ENCODE measurements around the gene TNFRSF6B.

Gene TNFRSF6B

DNA sequence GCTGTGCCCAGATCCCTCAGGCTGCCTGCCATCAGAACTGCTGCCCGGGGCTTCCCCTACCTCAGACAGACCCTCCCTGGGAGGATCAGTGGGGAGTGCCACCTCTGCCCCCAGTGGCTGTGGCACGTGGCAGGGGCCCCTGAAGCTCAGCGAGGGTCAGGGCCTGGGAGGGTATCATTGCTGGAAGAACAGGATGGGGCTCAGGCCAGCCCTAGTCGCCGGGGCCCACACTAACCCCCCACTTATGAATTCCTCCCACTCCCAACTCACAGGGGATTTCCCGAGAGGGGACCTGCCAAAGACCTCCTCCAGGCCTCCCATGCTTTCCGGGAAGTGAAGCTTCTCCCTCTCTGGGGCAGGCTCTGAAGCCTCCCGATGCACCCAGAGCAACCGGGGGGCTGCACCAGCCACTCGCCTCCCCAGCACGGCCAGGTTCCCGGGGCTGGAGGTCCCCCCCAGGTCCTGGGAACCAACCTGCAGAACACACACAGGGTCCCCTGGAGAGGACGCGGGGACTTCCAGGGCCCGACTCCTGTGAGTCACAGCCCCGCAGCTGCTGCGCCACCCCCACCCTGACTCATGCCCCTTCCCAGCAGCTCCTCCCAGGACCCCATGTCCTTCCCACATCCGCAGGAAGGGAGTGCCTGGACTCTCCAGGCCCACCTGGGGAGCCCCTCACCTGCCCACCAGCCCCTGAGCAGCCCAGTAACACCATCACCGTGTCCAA lies 2.5 kb downstream of the TNFRSF6B start:
- DNase-seq: no peak

DNA sequence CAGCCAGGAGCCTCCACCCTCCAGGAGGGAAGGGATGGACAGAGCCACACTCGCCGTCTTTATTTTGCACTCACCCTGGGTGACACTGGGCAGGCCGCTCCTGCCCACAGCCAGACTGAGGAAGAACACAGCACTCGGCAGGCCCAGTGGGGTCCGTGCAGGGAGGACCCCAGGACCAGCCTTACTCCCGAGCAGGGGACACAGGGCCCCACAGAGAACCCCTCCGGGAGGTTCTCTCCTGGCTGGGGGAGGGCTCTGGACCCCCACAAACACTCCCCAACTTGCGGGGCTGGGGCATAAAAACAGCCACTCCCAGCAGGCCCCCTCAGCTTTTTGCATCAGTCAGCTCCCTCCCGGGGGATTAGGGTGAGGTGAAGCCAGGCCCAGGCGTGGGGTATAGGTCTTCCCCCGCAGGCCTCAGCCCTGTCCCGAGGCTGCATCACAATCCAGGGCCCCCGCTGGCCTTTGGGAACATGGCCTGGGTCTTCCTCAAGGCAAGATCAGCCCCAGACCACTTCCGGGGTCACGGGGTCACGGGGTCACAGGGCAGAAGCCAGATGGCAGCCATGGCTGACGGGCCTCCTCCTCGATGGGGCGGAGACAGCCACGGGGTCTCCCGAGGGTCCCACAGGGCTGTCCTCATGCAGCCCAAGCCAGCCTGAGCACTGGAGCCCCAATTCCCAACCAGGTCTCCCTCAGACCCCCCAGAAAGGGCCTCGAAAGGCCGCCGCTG lies 3.2 kb downstream of the TNFRSF6B start:
- no peak for DNase-seq

DNA sequence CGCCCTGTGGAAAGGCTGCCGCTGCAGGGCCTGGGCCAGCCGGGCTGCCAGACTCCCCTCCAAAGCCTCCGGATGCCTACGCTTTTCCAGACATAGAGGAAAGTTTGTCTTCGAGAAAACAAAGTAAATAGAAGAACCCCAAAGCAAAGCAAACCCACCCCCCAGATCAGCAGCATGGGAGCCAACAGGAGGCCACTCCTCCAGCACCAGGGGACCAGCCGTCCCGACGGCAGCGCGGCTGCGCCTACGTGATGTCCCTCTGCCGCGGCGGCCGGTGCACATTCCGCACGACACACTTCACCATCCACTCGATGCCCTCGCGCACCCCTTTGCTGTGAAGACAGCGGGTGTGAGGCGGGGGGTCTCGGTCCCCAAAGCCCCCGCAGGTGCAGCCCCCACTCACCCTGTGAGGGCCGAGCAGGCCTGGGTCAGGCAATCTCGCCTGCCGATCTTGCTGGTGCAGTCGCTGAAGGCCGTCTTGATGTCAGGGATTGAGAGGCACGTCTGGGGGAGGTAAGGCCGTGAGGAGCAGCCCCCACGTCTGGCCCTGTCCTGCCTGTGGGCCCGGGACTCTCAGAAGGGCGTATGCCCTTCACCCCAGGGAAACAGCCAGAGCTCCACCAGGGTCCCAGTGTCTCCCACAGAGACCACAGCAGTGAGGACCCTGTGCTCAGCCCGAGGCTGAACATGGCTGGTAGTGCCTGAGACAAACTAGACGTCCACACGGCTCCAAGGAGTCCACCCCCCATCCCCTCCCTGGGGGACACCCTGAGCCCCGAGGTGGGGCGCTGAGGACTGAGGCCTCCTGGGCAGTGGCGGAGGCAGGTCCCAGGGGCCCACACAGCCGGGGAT lies 4.0 kb downstream of the TNFRSF6B start:
- no peak for DNase-seq

DNA sequence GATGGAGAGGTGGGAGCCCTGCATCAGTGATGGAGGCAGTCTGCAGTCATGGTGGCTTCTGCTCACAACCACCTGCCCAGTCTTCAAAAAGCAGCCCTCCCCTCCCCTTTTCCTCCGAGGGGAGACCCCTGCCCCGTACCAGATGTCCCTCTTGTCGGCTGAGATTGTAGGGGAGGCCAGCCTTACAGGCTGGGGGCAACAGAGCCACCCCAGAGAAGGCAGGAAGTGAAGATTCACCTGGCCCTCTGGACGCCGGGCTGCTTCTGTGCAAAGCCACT lies 4.5 kb downstream of the TNFRSF6B start:
- DNase-seq: no peak

DNA sequence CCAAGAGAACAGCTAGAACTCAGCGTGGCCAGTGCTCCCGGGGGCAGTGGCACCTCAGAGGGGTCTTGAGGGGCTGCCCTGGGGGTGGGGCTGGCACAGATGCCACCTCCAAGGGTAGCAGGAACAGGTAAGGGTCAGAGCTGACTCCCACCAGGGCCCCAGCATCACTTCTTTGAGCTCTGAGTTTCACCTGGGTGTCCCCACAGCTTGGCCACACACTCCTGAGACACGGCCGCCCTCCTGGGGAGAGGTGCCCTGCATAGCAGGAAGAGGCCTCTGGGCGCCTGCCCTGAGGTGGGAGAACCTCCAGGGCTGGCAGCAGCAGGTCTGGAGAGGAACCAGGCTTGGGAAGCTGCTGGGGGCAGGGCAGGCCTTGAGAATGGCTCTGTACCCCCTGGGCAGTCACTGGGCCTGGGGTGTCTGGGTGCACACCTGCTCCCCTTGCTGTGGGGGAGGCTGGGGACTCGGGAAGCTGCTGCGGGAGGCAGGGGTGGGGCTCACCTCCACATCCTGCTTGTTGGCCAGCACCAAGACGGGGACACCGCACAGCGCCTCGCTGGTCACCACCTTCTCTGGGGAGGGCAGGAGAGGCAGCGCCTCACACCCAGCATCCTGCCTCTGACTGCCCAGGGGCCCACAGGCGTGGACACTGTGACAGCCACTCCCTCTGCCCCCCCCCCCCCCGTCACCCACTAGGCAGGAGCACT lies 5.0 kb downstream of the TNFRSF6B start:
- no peak for DNase-seq

DNA sequence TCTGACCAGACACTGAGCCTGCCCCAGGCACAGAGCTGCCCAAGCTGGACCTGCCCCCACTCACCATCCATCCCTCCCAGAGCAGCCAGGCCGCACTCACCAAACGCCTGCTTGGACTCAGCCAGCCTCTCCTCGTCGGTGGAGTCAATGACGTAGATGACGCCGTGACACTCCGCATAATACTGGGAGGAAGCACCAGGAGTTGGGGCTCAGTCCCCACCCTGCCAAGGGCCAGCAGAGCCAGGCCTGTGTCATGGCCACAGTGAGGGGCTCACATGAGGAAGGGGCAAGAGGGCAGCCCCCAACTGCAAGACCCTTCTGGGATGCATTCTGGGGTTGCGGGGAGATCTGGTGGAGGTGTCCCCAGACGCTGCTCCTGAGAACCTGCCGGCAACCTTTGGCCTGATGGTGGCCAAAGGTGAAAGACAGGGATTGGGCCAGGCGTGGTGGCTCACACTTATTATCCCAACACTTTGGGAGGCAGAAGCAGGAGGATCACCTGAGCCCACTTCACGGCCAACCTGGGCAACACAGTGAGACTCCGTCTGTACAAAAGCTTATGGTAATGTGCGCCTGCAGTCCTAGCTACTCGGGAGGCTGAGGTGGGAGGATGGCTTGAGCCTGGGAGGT lies 5.7 kb downstream of the TNFRSF6B start:
- no peak for DNase-seq

DNA sequence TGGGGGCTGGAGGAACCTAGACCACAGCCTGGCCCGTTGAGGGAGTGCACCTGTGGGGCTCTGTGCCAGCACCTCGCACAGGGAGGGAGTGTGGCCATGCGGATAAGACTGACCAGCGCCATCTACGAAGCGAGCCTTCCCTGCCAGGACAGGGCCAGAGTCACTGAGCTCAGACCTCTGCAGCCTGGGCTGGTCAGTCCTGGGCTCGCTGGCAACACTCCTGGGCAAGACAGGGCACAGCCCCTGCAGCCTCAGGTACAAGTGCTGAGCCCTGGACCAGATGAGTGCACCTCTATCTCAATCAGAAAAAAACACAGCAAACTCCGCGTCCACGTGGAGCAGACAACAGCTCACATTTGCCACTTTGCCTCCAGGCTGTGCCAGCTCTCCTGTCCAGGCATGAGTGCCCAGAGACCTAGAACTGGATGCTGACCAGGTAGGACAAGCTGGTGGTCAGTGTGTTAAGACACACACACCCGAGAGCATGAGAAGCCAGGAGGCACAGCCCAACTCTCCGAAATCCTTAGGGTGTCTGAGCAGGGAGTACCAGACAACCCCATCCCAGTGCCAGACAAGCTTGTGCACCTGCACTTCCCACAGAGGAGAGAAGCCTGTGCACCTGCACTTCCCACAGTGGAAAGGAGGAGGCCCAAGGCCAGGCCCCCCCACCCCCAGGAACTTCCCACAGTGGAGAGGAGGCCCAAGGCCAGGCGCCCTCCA lies 6.5 kb downstream of the TNFRSF6B start:
- no peak for DNase-seq

DNA sequence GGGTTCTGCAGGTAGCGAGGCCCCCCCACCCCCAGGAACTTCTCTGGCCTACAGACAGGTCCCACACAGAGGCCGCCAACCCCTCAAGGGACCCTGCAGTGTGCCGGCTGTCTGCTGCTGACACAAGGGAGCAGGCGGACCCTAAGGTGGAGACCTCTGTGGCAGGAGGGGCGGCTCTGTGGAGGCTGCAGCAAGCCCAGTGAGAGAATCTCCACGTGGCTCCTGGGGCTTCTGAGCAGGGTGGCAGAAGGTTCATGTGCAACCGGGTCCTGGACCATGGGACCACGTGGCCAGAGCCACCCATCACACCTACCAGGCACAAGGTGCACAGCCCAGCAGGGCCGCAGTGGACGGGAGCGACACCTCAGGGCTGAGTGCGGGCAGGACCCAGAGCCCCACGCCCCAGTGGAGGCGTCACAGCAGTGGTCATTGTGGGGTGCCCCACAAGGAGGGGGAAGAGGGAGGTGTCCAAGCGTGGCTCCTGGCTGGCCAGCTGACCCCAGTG lies 7.1 kb downstream of the TNFRSF6B start:
- no peak for DNase-seq

DNA sequence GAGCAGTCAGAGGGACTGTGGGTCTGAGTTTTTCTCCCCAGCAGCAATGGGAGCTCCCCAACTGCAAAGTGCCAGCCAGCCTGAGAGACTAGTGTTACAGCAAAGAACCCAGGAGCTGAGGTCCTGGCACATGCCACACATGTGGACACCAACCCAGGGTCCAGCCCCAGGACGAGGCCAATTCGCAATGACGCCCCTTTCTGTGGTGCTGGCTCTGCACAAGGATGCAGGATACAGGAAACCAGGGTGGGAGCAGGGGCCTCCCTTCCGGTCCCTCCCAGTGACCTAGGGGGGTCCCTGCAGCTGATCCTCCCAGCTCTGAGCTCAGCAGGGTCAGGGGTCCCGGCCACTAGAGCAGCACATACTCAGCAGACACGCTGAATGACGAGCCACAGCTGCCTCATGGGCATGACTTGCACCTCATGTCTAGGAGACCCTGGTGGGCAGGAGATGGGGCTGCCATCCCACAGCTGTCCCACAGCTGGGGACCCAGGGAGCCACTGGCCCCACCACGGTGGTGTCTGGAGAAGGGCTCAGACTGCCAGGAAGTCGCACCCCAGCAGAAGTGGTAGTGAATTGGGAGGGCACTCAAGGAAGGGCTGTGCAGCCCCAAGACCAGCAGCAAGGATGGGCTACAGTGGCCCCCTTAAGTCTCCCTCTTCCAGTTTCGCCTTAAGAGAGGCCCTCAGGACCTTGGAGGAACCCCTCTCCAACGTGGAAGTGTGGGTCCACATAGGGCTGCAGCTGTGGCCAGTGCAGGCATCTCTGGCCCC lies 7.7 kb downstream of the TNFRSF6B start:
- DNase-seq: no peak

DNA sequence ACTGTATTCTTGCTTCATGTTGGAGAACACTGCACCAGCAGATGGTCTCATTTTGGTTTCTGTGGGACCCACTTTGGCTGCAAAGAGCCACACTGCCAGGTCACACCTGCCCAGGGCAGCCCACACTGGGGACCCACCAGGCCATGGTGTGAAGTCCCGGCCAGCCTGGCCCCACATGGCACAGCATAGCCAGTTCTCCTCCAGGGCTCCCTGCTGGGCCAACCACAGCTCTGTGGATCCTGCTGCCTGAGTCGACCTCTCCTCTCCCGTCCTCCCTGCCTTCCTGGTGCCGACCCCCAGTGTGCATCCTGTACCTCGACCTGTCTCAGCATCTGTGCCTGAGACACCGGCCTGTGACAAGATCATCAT lies 8.3 kb downstream of the TNFRSF6B start:
- DNase-seq: no peak

DNA sequence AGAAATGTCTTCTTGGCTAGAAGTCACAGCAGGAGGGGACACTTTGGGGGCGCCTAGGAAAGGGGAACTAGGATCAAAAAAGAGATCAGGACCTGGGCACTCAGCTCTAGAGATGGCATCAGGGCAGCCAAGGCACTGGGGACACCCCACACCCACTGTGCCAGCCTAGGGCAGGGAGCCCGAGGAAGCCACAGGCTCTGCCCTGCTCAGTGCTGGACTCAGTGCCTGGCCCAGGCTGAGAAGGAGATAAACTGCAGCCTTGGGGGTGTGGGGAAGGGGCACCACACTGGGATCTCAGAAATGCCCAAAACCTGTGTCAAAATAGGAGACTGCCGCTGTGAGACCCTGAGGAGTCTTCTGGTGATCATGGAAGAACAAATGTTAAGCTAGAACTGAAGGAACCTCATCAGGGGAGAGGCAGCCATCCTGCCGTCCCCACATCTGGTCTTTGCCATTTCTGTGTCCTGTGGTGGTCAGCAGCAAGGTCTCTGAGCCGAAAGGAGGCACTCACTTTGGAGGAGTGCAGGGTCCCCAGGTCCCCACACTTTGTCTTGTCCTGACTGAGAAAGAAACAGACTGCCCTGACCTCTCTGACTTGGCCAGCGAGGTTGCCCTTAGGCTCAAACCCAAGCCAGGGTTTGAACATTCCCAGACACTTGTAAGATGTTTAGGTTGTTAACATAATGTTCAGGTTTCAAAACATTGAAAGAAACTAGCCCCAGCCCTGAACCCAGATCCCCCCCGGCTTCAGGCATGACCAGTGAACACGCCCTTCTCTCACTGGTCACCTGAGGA lies 9.0 kb downstream of the TNFRSF6B start:
- DNase-seq: no peak

DNA sequence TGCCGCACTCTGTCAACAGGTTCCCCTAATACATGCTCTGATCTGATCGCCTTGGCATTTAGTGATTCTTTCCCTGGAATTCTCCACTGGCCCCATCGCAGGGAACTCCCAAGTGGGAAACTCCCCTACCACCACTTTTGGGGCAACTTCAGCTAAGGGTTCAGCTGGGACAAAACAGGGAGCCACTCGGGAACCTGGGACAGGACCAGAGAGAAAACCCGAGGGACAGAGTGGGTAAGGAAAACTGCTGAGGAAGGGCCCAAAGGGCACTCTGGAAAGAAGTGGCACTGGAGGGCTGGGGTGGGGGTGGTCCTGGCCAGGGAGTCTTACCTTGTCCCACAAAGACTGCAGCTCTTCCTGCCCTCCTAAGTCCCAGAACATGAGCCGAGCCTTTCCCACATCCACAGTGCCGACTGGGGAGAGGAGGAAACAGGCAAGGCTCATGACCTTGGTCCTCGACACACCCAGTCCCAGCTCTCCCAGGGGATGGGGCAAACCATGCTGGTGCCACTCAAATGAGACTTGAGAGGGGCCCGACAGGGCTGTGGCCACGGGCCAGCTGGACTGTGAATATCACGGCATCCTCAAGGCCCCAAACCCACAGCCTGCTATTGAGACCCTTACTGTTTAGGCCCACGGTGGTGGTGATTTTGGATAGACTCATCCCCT lies 9.7 kb downstream of the TNFRSF6B start:
- DNase-seq: no peak

DNA sequence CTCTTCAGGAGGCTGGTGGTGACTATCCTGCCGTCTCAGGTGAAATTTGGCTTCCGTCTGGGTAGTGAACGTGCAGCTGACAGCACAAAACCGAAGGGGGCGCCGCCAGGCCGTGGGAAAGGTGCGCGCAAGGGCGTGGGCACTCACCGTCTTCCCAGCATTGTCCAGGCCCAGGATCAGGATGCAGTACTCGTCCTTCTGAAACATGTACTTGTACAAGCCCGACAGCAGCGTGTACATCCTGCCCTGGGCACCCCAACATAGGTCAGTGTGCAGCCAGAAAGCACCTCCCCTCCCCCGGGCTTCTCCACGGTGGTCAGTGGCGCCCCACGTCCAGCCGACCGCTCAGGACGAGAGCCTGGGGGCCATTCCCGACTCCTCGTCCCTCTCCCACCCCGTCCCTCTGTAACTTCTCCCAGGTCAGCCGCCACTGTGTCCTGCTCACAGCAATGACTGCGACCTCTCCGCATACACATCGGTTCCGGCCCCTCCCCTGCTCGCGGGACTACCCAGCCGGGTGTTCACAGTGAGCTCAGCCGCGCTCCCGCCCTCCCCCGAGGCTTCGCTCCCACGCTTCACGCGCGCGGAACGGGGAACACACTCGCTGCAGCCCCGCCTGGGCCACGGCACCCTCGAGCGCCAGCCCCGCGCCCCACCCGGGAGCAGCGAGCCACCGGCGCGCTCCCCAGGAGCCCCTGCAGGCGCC lies 10.6 kb downstream of the TNFRSF6B start:
- DNase-seq: peak; percentile 66

DNA sequence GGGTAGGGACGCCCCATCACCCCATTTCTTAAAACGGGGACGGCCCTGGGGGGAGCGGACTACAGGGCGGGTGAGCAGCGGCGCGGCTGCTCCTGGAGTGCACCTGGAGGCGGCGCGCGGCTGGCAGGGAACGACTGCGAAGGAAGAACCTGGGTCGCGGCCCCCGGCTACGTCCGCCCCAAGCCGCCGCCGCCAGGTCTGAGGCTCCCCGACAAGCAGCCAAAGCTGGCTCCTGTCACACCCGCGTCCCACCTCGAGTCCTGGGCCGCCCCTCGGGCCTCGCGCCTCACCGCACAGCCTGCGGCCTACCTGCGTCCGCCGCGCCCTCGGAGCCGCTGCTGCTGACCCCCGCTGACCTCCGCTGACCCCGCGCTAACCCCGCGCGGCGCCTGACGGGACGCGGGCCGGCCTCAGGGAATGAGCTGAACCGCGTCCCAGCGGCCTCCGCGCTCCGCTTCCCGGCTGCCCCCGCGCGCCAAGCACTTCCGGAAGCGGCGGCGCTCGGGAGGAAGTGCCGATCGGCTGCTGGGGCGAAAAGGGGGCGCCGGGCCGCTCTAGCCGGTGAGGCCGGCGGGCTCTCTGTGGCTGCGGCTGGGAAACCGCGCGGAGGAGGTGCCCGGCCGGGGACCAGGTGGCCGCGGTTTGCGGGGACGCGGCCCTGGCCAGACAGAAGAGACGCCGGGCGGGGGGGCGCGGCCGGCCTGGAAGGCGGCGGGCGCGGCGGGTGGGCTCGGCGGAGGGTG lies 11.3 kb downstream of the TNFRSF6B start, which contains the start of the genes ARFRP1 and ZGPAT:
TSS of gene ARFRP1 (minus strand) at position 419 of the 743 bp plus-strand sequence. CDS start 885 bp downstream, outside the sequence.
TSS of gene ZGPAT (plus strand) at position 482 of the 743 bp plus-strand sequence. CDS start 542 bp downstream, outside the sequence.
- DNase-seq: peak; percentile 84

DNA sequence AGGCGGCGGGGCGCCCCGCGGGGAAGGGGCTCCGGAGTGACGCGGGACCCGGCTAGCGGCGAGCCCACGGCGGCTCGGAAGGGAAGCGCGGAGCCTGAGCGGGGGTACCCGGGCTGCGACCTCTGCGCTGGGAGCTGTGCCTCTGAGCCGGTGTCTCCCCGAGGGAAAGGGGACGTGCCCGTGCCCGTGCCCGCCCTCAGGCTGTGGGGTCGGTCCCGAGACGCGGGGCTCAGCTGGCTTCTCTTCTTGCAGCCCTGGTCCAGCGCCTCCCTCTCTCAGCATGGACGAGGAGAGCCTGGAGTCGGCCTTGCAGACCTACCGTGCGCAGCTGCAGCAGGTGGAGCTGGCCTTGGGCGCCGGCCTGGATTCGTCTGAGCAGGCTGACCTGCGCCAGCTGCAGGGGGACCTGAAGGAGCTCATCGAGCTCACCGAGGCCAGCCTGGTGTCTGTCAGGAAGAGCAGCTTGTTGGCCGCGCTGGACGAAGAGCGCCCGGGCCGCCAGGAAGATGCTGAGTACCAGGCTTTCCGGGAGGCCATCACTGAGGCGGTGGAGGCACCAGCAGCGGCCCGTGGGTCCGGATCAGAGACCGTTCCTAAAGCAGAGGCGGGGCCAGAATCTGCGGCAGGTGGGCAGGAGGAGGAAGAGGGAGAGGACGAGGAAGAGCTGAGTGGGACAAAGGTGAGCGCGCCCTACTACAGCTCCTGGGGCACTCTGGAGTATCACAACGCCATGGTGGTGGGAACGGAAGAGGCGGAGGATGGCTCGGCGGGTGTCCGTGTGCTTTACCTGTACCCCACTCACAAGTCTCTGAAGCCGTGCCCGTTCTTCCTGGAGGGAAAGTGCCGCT lies 12.1 kb downstream of the TNFRSF6B start:
- no peak for DNase-seq

DNA sequence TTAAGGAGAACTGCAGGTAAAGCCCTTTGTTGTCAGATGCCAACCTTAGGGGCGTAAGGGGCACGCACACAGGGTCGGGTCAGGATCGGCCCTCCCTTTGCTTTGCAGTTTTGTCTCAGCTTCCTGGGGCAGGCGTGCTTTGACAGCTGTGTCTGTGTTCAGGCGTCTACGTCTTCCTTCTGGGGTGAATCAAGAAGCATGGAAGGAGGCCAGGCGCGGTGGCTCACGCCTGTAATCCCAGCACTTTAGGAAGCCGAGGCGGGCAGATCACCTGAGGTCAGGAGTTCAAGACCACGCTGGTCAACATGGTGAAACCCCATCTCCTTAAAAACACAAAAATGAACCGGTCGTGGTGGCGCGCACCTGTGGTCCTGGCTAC lies 12.7 kb downstream of the TNFRSF6B start:
- no peak for DNase-seq

DNA sequence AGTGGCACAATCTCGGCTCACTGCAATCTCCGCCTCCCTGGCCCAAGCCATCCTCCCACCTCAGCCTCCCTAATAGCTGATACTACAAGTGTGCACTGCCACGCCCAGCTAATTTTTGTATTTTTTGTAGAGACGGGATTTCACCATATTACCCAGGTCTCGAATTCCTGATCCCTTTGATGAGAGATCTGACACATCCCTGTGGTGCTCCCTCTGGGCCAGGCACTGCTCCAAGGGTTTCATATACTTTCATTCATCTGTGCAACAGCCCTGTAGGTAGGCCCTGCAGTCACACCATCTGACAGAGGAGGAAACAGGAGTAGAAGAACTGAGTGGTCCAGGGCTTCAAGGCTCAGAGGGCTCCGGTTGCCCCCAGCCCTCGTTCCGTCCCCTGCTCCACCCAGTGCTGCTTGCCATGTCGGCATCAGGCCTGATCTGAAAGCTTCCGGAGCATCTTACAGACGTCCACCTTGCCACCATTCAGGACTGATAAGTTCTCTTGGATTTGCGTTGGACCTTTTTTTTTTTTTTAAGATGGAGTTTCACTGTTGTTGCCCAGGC lies 14.7 kb downstream of the TNFRSF6B start:
- no peak for DNase-seq

Data from activated CD4-positive, alpha-beta T cell treated with anti-CD3 and anti-CD28 coated beads, Interleukin-2, amount 50 U/mL, for 1 hour (primary cell).